H1 (cell line): ENCODE measurements around the gene ITGAV.
"Not testable (repeated sequence)": the region's sequence is repeated elsewhere in the genome, so short reads cannot be mapped to it uniquely, and the experiment has no call there.

Experiments
- CTCF ChIP-seq, 3 experiments: IDR thresholded peaks; 1 replicate in 2 of 3; 2 replicates in 1 of 3; pipeline versions ENCODE4 v1.5.1 to v1.6.1; 2011; ENCODE audit warnings: low read length in 3 of 3, mild to moderate bottlenecking in 3 of 3, inconsistent platforms in 2 of 3, low read depth in 1 of 3, moderate library complexity in 1 of 3; ENCODE audit not compliant: insufficient read depth in 1 of 3; ENCODE audit errors: control extremely low read depth in 1 of 3
- MAFK ChIP-seq: IDR thresholded peaks from 2 replicates; pipeline ENCODE4 v1.6.1; 2012; ENCODE audit warnings: low read depth, mild to moderate bottlenecking, improper control_type of control experiment, low read length
- POLR2A ChIP-seq, 2 experiments: IDR thresholded peaks; 1 replicate in 1 of 2; 2 replicates in 1 of 2; pipeline ENCODE4 v1.6.1; 2011; ENCODE audit warnings: low read depth in 2 of 2, low read length in 2 of 2, mild to moderate bottlenecking in 2 of 2; ENCODE audit errors: control extremely low read depth in 1 of 2
- POLR2AphosphoS5 ChIP-seq: IDR thresholded peaks from 2 replicates; pipeline ENCODE4 v1.6.1; 2011; ENCODE audit warnings: low read depth, low read length
- RAD21 ChIP-seq, 2 experiments: IDR thresholded peaks in 1 of 2; conservative IDR thresholded peaks in 1 of 2; 2 replicates each; pipeline ENCODE4 v1.6.1; 2011; ENCODE audit warnings: low read depth in 2 of 2, low read length in 2 of 2, improper control_type of control experiment in 1 of 2, inconsistent platforms in 1 of 2, mild to moderate bottlenecking in 1 of 2, moderate library complexity in 1 of 2
- SRF ChIP-seq: IDR thresholded peaks from 2 replicates; pipeline ENCODE4 v1.6.1; 2011; ENCODE audit warnings: mild to moderate bottlenecking, low read depth, low read length, moderate library complexity
- TEAD4 ChIP-seq: IDR thresholded peaks from 2 replicates; pipeline ENCODE4 v1.6.1; 2012; ENCODE audit warnings: low read depth, low read length, inconsistent platforms, mixed read lengths
- USF2 ChIP-seq: IDR thresholded peaks from 2 replicates; pipeline ENCODE4 v1.6.1; 2011; ENCODE audit warnings: low read length, improper control_type of control experiment
- YY1 ChIP-seq: IDR thresholded peaks from 2 replicates; pipeline ENCODE4 v1.6.1; 2011; ENCODE audit warnings: low read depth, mild to moderate bottlenecking, low read length

- not testable (repeated sequence) for TF ChIP-seq USF2; MAFK; CTCF (IDR thresholded peaks at IDR 0.05; ENCODE audit: control extremely low read depth in 1 of 3, insufficient read depth in 1 of 3, low read depth in 1 of 3, low read length in 3 of 3); POLR2AphosphoS5; POLR2A (IDR thresholded peaks at IDR 0.05; ENCODE audit: control extremely low read depth in 1 of 2, low read depth in 2 of 2, low read length in 2 of 2); TEAD4; YY1; SRF; RAD21 (IDR thresholded peaks at IDR 0.05 in 1 of 2, conservative IDR thresholded peaks at IDR 0.05 in 1 of 2; ENCODE audit: low read depth in 2 of 2, low read length in 2 of 2)
These were observed 20.7 kb upstream of the ITGAV start for GRCh38 chr2:186569127-186569526.
